GM18519 (cell line): ENCODE measurements around the gene PRR18.

Experiments
- ATAC-seq: cut with Tn5 transposase; IDR thresholded peaks from one replicate; pipeline ENCODE4 v1.9.1; 2021; ENCODE audit warnings: mild to moderate bottlenecking, moderate library complexity; ENCODE audit not compliant: unreplicated experiment, low FRiP score

The PRR18 gene

GRCh38 chr6:166334878-166335277 is 26.7 kb upstream of the PRR18 start:
- ATAC-seq = no peak

GRCh38 chr6:166333172-166333995 is 25.2 kb upstream of the PRR18 start:
- peak; percentile 62 for ATAC-seq

- ATAC-seq = no peak
These were observed 23.6 kb upstream of the PRR18 start for GRCh38 chr6:166331503-166332415.

GRCh38 chr6:166330612-166331011 is 22.4 kb upstream of the PRR18 start:
- ATAC-seq = no peak

GRCh38 chr6:166325383-166326042 is 17.3 kb upstream of the PRR18 start:
- ATAC-seq = no peak

GRCh38 chr6:166323395-166323794 is 15.2 kb upstream of the PRR18 start:
- ATAC-seq = no peak

- no peak for ATAC-seq
These were observed 10.7 kb upstream of the PRR18 start for GRCh38 chr6:166318649-166319600.

GRCh38 chr6:166318227-166318626 is 10.0 kb upstream of the PRR18 start:
- no peak for ATAC-seq

- no peak for ATAC-seq
These were observed 9.3 kb upstream of the PRR18 start for GRCh38 chr6:166317261-166318212.

- ATAC-seq = no peak
These were observed 7.2 kb upstream of the PRR18 start for GRCh38 chr6:166315436-166315835.

GRCh38 chr6:166314454-166314853 is 6.3 kb upstream of the PRR18 start:
- ATAC-seq = no peak

GRCh38 chr6:166313255-166314070 is 5.3 kb upstream of the PRR18 start:
- ATAC-seq = peak; percentile 69

GRCh38 chr6:166312832-166313231 is 4.6 kb upstream of the PRR18 start:
- no peak for ATAC-seq

- ATAC-seq = no peak
These were observed 2.4 kb upstream of the PRR18 start for GRCh38 chr6:166310634-166311033.

- no peak for ATAC-seq
These were observed 1.8 kb upstream of the PRR18 start for GRCh38 chr6:166309977-166310376.

- no peak for ATAC-seq
These were observed 787 bp upstream of the PRR18 start for GRCh38 chr6:166308769-166309589.
